GM23248 (cell line): ENCODE measurements around the gene P4HA2. TPM values are rescaled to one million over a fixed set of nuclear protein-coding genes. Genes with fewer than 3 reads are reported as not detected.

Source experiments
- DNase-seq: peaks from one replicate; pipeline ENCODE4 v3.0.0-alpha.2; 2015
- H2AFZ ChIP-seq: fragments of 200-600 bp; sonication (generic); 2 replicates; pipeline ENCODE4 v1.6.1; 2016; ENCODE audit warnings: antibody characterized with exemption
- H3F3A ChIP-seq: fragments of 200-600 bp; sonication (generic); 2 replicates; pipeline ENCODE4 v1.6.1; 2016; ENCODE audit warnings: mild to moderate bottlenecking, antibody characterized with exemption, mixed run types; ENCODE audit not compliant: insufficient read depth
- H3K27ac ChIP-seq: fragments of 200-600 bp; sonication (generic); 2 replicates; pipeline ENCODE4 v1.5.1; 2016; ENCODE audit warnings: mild to moderate bottlenecking
- H3K27me3 ChIP-seq: fragments of 200-600 bp; sonication (generic); replicated peaks from 2 replicates; pipeline ENCODE4 v1.6.1; 2016; ENCODE audit warnings: mild to moderate bottlenecking; ENCODE audit not compliant: insufficient read depth
- H3K36me3 ChIP-seq: fragments of 200-600 bp; sonication (generic); 2 replicates; pipeline ENCODE4 v1.6.1; 2016; ENCODE audit warnings: low read depth, mild to moderate bottlenecking
- H3K4me1 ChIP-seq: fragments of 200-600 bp; sonication (generic); 2 replicates; pipeline ENCODE4 v1.6.1; 2016; ENCODE audit warnings: mild to moderate bottlenecking; ENCODE audit not compliant: insufficient read depth
- H3K4me2 ChIP-seq: fragments of 200-600 bp; sonication (generic); one replicate; pipeline ENCODE4 v1.6.1; 2016; ENCODE audit warnings: mild to moderate bottlenecking; ENCODE audit not compliant: unreplicated experiment
- H3K4me3 ChIP-seq: fragments of 200-600 bp; sonication (generic); 2 replicates; pipeline ENCODE4 v1.5.1; 2016; ENCODE audit warnings: mild to moderate bottlenecking
- H3K79me2 ChIP-seq: fragments of 200-600 bp; sonication (generic); 2 replicates; pipeline ENCODE4 v1.6.1; 2016; ENCODE audit warnings: mild to moderate bottlenecking; ENCODE audit not compliant: insufficient read depth
- H3K9ac ChIP-seq: fragments of 200-600 bp; sonication (generic); 2 replicates; pipeline ENCODE4 v1.6.1; 2016; ENCODE audit warnings: mild to moderate bottlenecking
- H3K9me2 ChIP-seq: fragments of 200-600 bp; sonication (generic); 2 replicates; pipeline ENCODE4 v1.6.1; 2016; ENCODE audit warnings: mixed run types, mild to moderate bottlenecking, moderate library complexity; ENCODE audit not compliant: insufficient read depth
- H3K9me3 ChIP-seq: fragments of 200-600 bp; sonication (generic); one replicate; pipeline ENCODE4 v1.6.1; 2017; ENCODE audit warnings: low read depth
- H4K20me1 ChIP-seq: fragments of 200-600 bp; sonication (generic); 2 replicates; pipeline ENCODE4 v1.6.0; 2016; ENCODE audit not compliant: insufficient read depth
- EZH2 ChIP-seq: fragments of 200-600 bp; sonication (generic); IDR thresholded peaks from 2 replicates; pipeline ENCODE4 v1.6.1; 2018; ENCODE audit warnings: antibody characterized with exemption, mild to moderate bottlenecking; ENCODE audit not compliant: insufficient read depth, poor library complexity, severe bottlenecking
- EZH2phosphoT487 ChIP-seq: fragments of 200-600 bp; sonication (generic); IDR thresholded peaks from 2 replicates; pipeline ENCODE4 v1.6.1; 2018; ENCODE audit warnings: antibody characterized with exemption, moderate library complexity, mild to moderate bottlenecking, low read depth; ENCODE audit not compliant: insufficient read depth
- WGBS, 2 experiments: methylation state at CpG; one replicate each; pipeline ENCODE4 v1.1.6; 2015 to 2017; ENCODE audit warnings: low lambda C conversion rate in 2 of 2, low coverage in 1 of 2; ENCODE audit errors: missing lambda C conversion rate in 2 of 2; 5-methylcytosine and 5-hydroxymethylcytosine counted together
- in situ Hi-C: fragments of 300-500 bp; cut with MboI; formaldehyde crosslinking; loops from 2 replicates; pipeline ENCODE4 v1.15.0; 2020
- polyA plus RNA-seq: library from polyadenylated mRNA; unstranded; fragments of >200 nt; fragmentation: Nextera tagmentation; extraction: Ambion mirVana; gene quantifications from 2 replicates; pipeline ENCODE4 v1.2.1, GENCODE V29; 2016
- total RNA-seq: library from RNA; depleted of rRNA; stranded (reverse); fragments of >200 nt; shearing (Covaris generic); gene quantifications from 2 replicates; pipeline ENCODE4 v1.2.3, GENCODE V29; 2014

The P4HA2 gene
- total and polyA plus RNA-seq, 2 experiments from 2014 or later = 337 to 353 TPM

DNA sequence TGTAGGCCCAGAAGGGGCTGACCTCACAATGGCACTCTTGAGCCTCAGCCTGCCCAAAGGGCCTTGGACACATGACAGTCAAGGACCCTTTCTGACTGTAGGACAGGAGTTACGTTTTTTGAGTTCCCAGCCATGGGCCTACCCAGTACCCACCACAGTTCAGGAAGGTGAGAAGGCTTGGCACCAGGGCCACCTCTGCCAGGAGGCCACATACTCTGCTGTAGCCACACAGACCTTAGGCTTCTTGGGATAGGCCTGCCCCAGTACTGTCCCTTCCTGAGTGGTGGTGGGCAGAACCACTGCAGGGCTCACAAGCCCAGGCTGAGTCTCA lies 42.6 kb upstream of the P4HA2 start:
- DNase-seq = no peak
- no peak overlapping the region for H2AFZ ChIP-seq
- no peaks in the 10 kb centered on the region for H3K9me2 ChIP-seq
- peaks cover 31% of the 10 kb centered on the region; the same call in 1 of the 2 replicates for H3K36me3 ChIP-seq
- H3K79me2 ChIP-seq = peaks cover 16% of the 10 kb centered on the region
- no peak overlapping the region for H3K4me3 ChIP-seq
- no peak for TF ChIP-seq EZH2phosphoT487
- no peak for TF ChIP-seq EZH2
- H3K27ac ChIP-seq = no peak overlapping the region
- peaks cover 19% of the 10 kb centered on the region for H3F3A ChIP-seq
- H3K4me2 ChIP-seq = no peak overlapping the region
- H4K20me1 ChIP-seq = no peaks in the 10 kb centered on the region
- H3K27me3 ChIP-seq = no peaks in the 10 kb centered on the region
- no peak overlapping the region for H3K9ac ChIP-seq
- H3K9me3 ChIP-seq = no peaks in the 10 kb centered on the region
- WGBS, 2 experiments = 92 to 100% methylated on average over 1 of the region's 1 CpG
- peaks cover 31% of the 10 kb centered on the region for H3K4me1 ChIP-seq
- in situ Hi-C loops = no loop called here

DNA sequence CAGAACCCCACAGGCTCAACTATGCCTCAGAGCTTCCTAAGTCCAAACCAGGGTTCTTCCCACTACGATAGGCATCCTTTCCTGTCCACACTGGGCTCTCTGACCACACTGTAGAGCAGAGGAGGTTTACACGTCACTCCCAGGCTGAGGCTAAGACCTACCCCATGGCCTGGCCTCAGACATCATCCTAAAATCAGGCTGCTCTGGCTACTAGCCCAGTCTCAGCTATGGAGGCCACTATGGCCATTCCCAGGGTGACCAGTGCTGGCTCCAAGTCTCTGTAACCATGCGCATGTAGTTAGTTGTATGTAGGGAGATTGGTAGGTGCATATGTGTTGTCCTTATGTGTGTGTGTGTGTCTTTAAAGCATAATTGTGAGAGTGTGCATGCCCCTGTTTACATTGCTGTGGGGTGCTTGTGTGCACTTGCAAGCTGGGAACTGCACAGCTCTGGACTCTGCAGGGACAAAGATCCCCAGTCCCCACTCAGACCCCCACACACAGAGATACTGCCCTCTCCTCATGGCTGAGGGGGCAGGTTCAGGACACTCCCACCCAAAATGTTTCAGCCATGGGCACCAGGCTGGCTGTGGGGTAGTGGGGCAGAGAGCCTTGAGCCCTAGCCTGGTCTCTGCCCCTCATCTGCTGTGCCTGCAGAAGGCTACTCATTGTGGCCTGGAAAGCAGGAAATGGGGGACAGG lies 42.1 kb upstream of the P4HA2 start:
- in situ Hi-C loops = no loop called here
- H3K9me3 ChIP-seq = no peaks in the 10 kb centered on the region
- no peak overlapping the region for H2AFZ ChIP-seq
- 83 to 88% methylated on average over 3 of the region's 3 CpGs for WGBS, 2 experiments
- peaks cover 20% of the 10 kb centered on the region for H3F3A ChIP-seq
- no peak overlapping the region for H3K4me2 ChIP-seq
- peaks cover 36% of the 10 kb centered on the region for H3K4me1 ChIP-seq
- DNase-seq = peak; percentile 15
- peak overlapping the region; percentile 61 for H3K27ac ChIP-seq
- peaks cover 21% of the 10 kb centered on the region for H3K79me2 ChIP-seq
- peak overlapping the region; percentile 70 for H3K9ac ChIP-seq
- no peaks in the 10 kb centered on the region for H4K20me1 ChIP-seq
- H3K4me3 ChIP-seq = no peak overlapping the region
- no peaks in the 10 kb centered on the region for H3K9me2 ChIP-seq
- TF ChIP-seq EZH2 (no peak), EZH2phosphoT487 (no peak)
- H3K36me3 ChIP-seq = peaks cover 34% of the 10 kb centered on the region; the same call in 1 of the 2 replicates
- no peaks in the 10 kb centered on the region for H3K27me3 ChIP-seq

DNA sequence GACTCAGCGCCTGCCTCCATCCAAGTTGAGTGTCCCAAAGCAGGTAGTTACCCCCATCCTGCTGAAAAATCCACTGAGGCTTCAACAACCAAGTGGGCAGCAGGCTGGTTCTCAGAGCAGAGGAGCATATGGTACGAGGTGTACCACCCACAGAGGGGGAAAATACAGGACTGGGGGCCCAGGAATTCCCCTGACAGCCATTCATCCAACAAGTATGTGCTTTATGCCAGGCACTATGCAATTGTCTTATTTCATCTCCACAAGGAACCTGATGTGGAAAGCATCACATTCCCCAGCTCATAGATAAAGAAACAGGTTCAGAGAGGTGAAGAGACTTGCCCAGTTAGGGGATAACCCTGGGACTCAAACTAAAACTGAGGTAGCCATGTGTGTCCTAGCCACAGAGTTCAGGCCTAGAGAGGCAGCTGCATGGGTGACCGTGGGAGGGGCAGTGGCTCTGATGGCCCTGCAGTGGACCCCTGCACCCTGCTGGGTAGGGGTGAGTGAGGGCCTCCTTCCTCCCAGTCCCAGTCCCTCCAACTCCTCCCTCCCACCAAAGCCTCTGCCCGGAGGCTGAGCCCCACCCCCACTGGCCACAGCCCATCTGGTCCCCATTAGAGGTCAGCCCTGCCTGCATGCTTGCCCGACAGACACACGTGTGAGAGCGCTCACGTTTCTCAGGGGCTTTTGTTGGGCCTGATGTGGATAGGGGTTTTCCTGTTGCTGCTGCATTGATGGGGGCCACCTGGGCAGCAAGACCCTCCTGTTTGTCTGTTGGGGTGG lies 41.3 kb upstream of the P4HA2 start:
- peak; percentile 79 for DNase-seq
- Histone ChIP-seq H2AFZ (no peak overlapping the region), H3K9ac (peak overlapping the region; percentile 70), H3F3A (peaks cover 27% of the 10 kb centered on the region), H3K9me2 (no peaks in the 10 kb centered on the region), H3K9me3 (no peaks in the 10 kb centered on the region), H3K79me2 (peaks cover 25% of the 10 kb centered on the region), H3K4me3 (no peak overlapping the region), H3K27ac (peak overlapping the region; percentile 61), H3K27me3 (no peaks in the 10 kb centered on the region), H3K4me2 (no peak overlapping the region), H3K4me1 (peaks cover 44% of the 10 kb centered on the region), H4K20me1 (no peaks in the 10 kb centered on the region), H3K36me3 (peaks cover 38% of the 10 kb centered on the region; the same call in 1 of the 2 replicates)
- 32 to 43% methylated on average over 8 of the region's 8 CpGs for WGBS, 2 experiments
- TF ChIP-seq EZH2phosphoT487 (no peak), EZH2 (no peak)
- in situ Hi-C loops = no loop called here

DNA sequence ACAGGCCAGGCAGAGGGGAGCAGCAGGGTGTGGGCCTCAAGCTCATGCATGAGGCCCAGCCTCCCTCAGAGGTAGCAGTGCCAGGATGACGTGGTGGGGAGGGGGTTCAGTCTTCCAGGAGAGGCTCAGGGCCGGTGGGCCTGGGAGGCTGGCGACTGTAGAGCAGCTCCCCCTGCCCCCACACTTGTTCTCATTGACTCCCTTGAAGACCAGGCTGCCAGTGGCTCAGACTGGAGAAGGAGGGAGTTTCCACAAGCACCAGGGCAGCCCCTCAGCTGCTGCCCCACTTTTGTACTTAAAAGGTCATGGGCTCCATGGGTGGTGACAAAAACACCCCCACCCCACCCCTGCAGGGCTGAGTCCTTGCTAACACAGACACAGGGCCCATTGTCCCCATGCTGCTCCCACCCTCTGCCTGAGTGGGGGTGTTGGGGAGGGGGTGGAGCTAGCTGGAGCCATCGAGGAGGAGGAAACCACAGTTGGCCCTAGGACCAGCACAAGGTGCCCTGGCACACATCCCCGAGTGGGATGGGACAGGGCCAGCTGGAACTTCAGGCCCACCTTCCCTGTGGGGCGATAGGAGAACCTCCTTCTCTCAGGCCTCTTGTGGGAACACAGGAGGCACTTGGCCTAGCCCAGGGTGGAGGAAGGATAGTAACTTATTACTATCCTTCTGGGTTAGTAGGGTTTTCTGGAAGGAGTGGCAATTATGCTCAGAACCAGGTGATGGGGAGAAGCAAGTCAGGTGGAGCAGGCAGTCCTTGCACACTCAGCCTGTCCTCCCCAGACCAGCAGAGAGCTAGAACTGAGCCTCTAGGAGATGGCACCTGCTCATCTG lies 40.5 kb upstream of the P4HA2 start:
- H3K9ac ChIP-seq = peak overlapping the region; percentile 70
- H3K36me3 ChIP-seq = peaks cover 31% of the 10 kb centered on the region; the same call in 1 of the 2 replicates
- no peaks in the 10 kb centered on the region for H3K27me3 ChIP-seq
- peak overlapping the region; percentile 61 for H3K27ac ChIP-seq
- no peak overlapping the region for H3K4me3 ChIP-seq
- H3K9me2 ChIP-seq = no peaks in the 10 kb centered on the region
- 62 to 68% methylated on average over 6 of the region's 6 CpGs for whole genome bisulfite sequencing, 2 experiments
- peaks cover 25% of the 10 kb centered on the region for H3F3A ChIP-seq
- H2AFZ ChIP-seq = no peak overlapping the region
- no peaks in the 10 kb centered on the region for H4K20me1 ChIP-seq
- no peaks in the 10 kb centered on the region for H3K9me3 ChIP-seq
- peaks cover 25% of the 10 kb centered on the region for H3K79me2 ChIP-seq
- TF ChIP-seq EZH2phosphoT487 (no peak), EZH2 (no peak)
- H3K4me1 ChIP-seq = peaks cover 52% of the 10 kb centered on the region
- no peak overlapping the region for H3K4me2 ChIP-seq
- in situ Hi-C loops = no loop called here
- DNase-seq = no peak
